ENCODE measurements around the gene ZFHX3.

ZFHX3 gene

DNA sequence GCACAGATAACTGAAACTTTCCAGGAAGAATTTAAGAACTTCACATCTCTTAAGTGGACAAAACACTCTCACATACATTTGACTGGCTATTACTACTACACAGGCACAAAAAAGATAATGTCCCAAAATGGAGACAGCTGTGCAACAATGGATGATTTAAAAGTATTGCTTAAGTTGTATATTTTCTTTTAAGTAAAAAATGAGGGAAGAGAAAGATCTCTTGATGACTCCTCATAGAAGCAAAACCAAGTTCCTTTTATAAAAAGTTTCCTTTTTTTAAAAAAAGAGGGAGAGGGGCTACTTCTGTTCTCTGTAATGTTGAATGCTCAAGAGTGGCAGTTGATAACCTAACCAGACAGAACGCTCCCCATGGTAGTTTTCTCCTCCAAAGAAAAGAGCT, 195.5 kb downstream of the ZFHX3 start:
- no peak for DNase-seq (ENCODE audit: low read depth, low spot score)

GRCh38 chr16:72850853-72851252, 197.1 kb downstream of the ZFHX3 start:
- DNase-seq (ENCODE audit: low read depth, low spot score) = no peak

DNA sequence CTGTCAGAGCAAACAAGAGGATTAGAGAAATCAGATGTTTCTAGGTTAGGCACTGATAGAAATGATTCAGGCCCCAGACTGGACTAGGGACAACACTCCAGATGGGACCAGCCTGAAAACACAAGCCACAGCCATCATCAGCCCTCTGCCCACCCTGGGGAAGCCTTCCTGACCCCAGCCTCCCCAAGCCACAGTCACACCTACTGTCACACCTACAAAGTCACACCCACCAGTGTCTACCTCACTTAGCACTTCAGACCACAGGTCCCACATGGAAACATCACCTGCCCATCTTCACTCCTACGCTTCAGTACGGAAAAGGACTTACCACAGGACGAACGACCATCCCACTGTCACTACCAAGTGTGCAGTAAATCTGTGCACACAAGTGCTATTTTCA, 197.9 kb downstream of the ZFHX3 start:
- no peak for DNase-seq (ENCODE audit: low read depth, low spot score)

- no peak for DNase-seq (ENCODE audit: low read depth, low spot score)
Measured at GRCh38 chr16:72848759-72849664, 198.9 kb downstream of the ZFHX3 start.

DNA sequence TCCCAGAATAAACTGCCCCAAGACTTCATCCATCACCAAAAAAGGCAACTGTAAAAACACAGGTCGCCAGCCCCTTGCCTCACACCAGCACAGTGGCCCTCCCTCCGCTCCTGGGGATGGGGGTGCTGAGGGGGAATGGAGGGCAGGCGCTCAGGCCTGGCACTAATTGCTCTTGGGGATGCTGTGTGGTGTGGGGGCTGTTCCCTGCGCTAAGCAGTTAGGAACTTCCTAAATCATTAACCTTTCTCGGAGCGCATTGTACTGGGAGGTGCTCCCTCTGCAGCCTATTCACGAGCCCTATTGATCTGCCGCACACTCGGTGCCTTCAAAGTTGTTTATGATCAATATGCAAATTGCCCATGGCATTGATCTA, 199.9 kb downstream of the ZFHX3 start:
- DNase-seq (ENCODE audit: low read depth, low spot score) = no peak

DNA sequence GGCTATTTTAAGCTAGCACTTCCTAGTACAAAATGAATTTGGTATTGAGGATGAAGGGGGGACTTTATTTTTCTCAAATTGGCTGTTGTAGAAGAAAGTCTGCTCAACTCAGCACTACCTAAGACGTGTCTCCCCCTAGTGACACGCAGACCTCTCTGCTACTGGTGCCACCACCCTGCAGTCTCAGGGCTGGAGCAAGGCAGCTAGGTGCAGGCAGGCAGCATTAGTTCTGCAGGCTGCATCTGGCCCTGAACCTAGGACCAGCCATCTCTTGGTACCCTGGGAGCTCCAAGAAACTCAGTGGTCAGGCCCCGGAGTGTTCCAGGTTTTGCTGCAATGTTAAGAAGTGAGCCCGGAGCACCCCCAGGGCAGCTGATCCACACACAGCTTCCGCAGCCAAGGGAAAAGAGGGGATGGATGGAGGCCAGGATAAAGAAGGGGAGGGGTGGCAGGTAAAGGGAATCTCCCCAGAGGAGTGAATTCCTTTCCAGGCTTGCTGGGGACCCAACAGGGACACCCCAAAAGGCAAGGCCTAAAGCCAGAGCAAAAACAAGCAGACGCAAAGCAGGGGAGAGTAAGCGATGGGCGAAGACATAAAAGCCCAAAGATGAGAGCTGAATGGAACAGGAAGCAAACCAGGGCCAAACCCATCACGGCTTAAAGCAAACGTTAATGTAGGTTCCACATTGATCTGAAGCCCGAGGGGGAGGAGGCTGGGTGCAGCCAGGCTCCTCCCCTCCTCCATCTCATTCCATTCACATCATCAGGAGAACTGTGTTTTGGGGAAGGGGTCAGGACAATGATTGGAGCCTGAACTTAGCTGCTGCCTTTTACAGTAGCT, 200.5 kb downstream of the ZFHX3 start:
- DNase-seq (ENCODE audit: low read depth, low spot score) = no peak

- DNase-seq (ENCODE audit: low read depth, low spot score) = no peak
Measured at GRCh38 chr16:72846594-72846993, 201.3 kb downstream of the ZFHX3 start.

- DNase-seq (ENCODE audit: low read depth, low spot score) = no peak
Measured at GRCh38 chr16:72845322-72846020, 202.5 kb downstream of the ZFHX3 start.

DNA sequence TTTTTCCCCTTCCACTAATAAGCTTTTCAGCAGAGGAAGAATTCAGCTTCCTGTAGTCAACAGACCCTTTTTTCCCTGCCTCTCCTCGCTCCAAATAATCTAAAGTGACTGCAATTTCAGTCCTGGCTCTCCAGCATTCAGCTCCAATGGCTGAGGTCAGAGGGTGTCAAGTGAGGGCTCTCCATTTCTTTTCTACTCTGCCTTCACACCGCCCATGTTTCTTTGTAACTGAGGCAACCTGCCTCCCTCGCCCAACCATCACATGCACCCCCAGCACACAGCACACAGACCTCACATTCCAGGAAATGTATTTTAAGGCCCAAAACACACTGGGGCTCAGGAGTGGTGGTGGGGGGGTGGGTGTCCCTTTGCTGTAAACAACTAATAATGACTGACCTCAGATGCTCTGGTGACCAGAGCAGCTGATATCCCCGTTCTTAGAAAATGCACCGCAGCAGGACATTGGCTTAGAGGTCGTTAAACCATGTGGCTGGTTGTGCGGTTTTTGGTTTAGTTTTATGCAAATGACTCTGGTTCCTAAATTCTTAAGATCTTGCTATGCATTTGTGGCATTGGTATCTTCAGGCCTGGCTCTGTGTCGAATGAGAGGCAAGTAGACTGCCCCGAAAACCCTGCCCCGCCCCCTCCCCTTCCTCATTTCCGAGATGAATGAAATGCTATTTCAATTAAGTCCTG, 203.6 kb downstream of the ZFHX3 start:
- no peak for DNase-seq (ENCODE audit: low read depth, low spot score)

DNA sequence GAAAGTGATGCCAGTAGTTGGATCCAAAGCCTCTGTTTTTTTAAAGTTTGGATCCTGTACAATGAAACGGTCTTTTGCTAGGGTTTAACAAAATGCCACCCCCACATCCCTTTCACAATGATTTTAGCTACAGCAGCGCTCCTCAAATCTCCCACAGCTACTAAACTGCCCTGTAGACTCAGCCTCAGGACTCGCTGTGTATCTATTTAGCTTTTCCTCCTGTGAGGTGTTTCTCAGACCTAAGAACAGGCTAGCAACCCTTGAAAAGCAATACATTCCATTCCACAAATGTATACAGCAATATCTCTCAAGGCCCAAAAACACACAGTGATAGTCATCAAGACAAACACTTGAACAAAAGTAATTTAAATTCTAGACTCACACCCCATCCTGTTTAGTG, 206.4 kb downstream of the ZFHX3 start:
- no peak for DNase-seq (ENCODE audit: low read depth, low spot score)

DNA sequence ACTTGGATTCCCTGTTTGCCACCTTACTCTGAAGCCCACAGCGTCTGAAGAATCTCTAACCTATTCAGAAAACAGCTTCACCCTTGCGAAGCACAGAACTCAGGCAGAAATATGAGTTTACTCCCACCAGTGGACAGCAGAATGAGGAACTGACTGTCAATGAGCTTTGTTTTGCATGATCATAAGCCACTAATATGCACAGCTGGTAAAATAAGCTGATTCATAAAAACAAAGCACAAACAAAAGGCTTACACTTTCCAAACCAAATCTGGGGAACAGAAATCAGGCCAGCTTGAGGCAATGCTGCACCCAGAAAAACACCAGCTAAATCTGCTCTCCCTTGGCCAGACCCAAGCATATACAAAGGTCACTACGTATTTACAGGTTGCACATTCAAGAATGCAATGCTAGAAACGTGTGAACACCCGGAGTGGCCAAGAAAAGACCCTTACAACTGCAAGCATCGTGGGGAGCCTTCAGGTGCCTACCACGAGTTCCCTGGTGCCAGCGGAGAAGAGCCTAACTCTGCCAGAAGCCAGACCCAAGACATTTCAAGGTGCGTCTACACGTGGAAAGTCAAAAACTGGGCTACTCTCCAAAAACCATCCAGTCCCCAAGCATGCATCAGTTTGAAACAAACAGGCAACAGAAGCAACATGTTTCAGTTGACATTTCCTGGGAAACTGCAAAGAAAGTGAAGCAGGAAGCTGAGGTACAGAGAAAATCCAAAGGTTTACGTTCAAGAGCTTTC, 207.1 kb downstream of the ZFHX3 start:
- DNase-seq (ENCODE audit: low read depth, low spot score) = no peak

DNA sequence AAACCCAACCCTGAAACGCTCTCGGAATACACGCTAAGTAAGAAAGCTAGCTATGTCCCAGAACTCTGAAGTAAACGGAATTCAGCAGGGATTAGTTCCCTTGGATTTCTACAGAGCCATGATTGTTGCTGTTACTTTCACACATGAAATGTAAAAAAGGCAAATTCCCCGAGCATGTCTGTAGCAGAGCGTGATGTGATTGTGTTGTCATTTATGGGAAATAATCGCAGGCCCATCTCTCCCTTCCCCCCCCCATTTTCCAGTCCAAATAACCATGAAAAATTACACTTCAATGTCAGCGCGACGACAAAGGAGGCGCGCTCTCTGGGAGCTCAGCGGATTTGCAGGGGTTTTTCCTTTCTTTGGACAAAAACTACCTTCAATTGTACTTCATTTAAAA, 209.0 kb downstream of the ZFHX3 start:
- DNase-seq (ENCODE audit: low read depth, low spot score) = no peak

GRCh38 chr16:72838586-72838910, 209.4 kb downstream of the ZFHX3 start:
- DNase-seq (ENCODE audit: low read depth, low spot score) = no peak

DNA sequence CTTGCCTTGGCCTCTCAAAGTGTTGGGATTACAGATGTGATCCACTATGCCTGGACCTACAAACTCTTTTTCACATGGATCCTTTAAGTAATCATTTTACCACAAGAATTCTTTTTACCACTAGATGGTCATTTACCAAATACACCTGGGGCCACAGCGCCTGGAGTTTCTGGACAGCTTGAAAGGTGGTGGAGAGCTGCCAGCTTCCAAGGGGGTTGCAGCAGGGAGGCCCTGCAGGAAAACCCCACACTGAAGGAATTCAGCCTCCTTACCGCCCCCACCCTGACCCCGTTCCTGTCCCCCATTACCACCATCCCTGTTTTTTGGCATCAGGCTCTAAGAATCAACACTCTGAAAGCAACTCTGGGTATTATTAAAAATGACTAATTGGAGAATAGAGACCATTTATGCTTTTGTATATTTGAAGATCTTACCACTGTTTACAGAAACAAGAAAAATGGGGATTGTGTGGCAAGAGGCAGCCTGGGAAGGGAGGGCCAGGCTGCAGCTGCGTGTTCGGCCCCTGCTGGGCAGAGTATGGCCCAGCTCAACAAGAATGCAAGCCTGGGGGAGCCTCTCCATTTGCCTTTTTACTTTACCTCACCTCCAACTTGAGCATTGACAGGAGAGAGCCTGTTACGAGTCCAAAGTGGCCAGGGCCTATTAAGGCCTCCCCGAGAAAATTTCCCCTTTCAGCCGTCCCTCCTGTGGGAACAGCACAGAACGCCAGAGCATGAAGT, 209.9 kb downstream of the ZFHX3 start:
- no peak for DNase-seq (ENCODE audit: low read depth, low spot score)

DNA sequence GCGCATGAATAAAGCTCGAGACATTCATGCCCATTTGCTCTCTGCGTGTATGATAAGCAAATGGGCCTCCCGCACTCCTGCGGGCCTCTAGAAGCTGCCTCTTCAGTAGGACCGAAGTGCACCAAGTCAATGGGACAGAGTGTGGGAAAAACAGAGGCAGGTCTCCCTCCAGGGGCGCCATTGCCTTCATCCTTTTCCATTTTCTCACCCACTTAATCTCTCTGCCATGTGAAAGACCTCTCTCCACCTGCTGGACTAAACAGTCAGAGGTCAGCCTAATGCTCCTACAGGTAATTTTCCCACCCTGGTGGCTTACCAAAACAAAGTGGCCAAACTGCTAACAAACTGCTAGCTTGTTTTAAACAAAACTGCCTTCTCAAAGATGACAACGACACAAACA, 210.9 kb downstream of the ZFHX3 start:
- no peak for DNase-seq (ENCODE audit: low read depth, low spot score)

DNA sequence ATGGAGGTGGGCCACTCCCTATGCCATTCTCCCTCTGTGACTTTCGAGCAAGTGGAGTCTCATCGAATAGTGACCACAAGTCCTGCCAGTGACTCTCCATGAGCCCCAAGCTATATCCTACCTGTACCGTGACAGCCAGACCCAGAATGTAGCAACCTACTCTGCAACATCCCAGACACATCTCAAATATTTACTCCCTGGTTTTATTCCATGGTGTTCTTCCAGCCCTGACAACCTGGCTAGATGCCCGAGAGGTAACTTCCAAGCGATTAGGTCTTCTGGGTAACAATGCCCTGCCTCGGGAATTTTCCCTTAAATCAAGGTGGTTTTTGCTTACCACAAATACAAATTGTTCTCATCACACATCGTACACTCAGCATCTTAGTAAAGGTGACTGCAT, 211.7 kb downstream of the ZFHX3 start:
- no peak for DNase-seq (ENCODE audit: low read depth, low spot score)

- no peak for DNase-seq (ENCODE audit: low read depth, low spot score)
Measured at GRCh38 chr16:72835086-72835485, 212.8 kb downstream of the ZFHX3 start.

DNA sequence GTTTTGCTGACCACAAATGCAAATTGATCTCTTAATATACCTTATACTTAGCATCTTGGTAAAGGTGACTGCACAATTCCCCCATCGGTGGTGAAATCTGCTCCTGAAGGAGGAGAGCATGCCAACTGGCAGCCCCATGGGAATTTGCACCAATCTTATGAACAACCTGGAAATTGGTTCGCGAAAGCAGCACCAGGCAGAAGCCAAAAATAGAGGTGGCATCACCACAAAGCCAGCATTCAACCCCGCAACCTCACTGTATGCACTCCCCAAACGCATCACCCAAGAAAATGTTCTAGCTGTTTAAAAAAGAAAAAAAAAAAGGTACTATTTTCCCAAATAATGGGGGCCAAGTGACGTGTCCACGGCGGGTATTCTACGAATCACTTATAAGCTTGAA, 213.4 kb downstream of the ZFHX3 start:
- no peak for DNase-seq (ENCODE audit: low read depth, low spot score)

GRCh38 chr16:72833969-72834368, 214.0 kb downstream of the ZFHX3 start:
- no peak for DNase-seq (ENCODE audit: low read depth, low spot score)

- DNase-seq (ENCODE audit: low read depth, low spot score) = no peak
Measured at GRCh38 chr16:72833482-72833881, 214.4 kb downstream of the ZFHX3 start.

All from activated CD4-positive, CD25-positive, alpha-beta regulatory T cell treated with anti-CD3 and anti-CD28 coated beads, Interleukin-2, amount 50 U/mL, for 16 hours (primary cell).